ENCODE results near the gene STAM. TPM values are rescaled to one million over a fixed set of nuclear protein-coding genes. Genes with fewer than 3 reads are reported as not detected.

Gene STAM
- polyA plus RNA-seq, 1 of the 3 experiments (the other 2 are of a cell fraction) = 19.1 TPM

DNA sequence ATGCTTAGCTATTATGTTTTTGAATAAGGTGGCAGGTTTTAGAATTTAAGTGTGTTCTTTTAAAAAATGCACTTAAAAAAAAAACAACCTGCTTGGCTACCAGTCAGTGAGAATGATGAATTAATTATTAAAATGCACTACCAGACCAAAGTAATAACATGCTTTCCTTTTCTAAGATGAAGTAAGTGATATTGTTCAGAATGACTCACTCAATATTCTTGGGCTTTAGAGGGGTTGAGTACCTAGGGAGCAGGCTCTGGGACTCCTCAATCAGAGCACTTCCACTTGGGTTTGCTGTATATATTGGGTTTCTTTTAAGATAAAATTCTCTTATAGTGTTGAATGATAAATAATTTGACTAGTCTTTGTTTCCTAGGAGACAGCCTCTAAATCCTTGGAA, 8.6 kb downstream of the STAM start:
- Histone ChIP-seq H3K27me3 (ENCODE audit: insufficient read depth) (no peaks in the 10 kb centered on the region), H3F3A (replicated peaks; ENCODE audit: insufficient read depth) (peaks cover 52% of the 10 kb centered on the region), H3K79me2 (ENCODE audit: insufficient read depth) (peaks cover 100% of the 10 kb centered on the region), H3K4me1 (ENCODE audit: control insufficient read depth in 1 of 2, insufficient read depth in 2 of 2, low read depth in 1 of 2, low read length in 1 of 2) (peaks cover 0 to 20% of the 10 kb centered on the region in 2 experiments; a peak in 3 of 4 replicates), H3K4me3 (ENCODE audit: low read depth in 2 of 2, low read length in 1 of 2) (no peak overlapping the region), H3K4me2 (no peak overlapping the region), H3K9me2 (no peaks in the 10 kb centered on the region), H3K9ac (no peak overlapping the region), H3K9me3 (peaks cover under 1% of the 10 kb centered on the region; the same call in 1 of the 2 replicates), H4K20me1 (ENCODE audit: insufficient read depth) (no peaks in the 10 kb centered on the region; the same call in 1 of the 2 replicates), H3K36me3 (replicated peaks in 1 of 2; ENCODE audit: control insufficient read depth in 1 of 2, insufficient read depth in 2 of 2, low read length in 1 of 2) (peaks cover 0 to 13% of the 10 kb centered on the region in 2 experiments), H2AFZ (ENCODE audit: low read depth) (no peak overlapping the region), H3K27ac (ENCODE audit: low read depth in 2 of 2, low read length in 1 of 2) (peak overlapping the region; percentile 28 to 55; a peak in 2 of 4 replicates)
- TF ChIP-seq FOSL2 (IDR thresholded peaks at IDR 0.05; ENCODE audit: borderline replicate concordance, low read depth) = peak; percentile 36; the same call in 1 of the 2 replicates
- TF ChIP-seq YY1 (IDR thresholded peaks at IDR 0.05; ENCODE audit: low read depth) = no peak
- TF ChIP-seq TCF12 (IDR thresholded peaks at IDR 0.05) = peak; percentile 48; the same call in 1 of the 2 replicates
- TF ChIP-seq JUND (IDR thresholded peaks at IDR 0.05) = peak; percentile 54
- TF ChIP-seq EP300 (IDR thresholded peaks at IDR 0.05; ENCODE audit: borderline replicate concordance in 1 of 2, low read depth in 1 of 2, low read length in 1 of 2) = peak in 1 of 2 experiments; percentile 9; a peak in 1 of 4 replicates
- TF ChIP-seq RCOR1 (IDR thresholded peaks at IDR 0.05; ENCODE audit: low read length) = no peak
- TF ChIP-seq, protein P1, sequence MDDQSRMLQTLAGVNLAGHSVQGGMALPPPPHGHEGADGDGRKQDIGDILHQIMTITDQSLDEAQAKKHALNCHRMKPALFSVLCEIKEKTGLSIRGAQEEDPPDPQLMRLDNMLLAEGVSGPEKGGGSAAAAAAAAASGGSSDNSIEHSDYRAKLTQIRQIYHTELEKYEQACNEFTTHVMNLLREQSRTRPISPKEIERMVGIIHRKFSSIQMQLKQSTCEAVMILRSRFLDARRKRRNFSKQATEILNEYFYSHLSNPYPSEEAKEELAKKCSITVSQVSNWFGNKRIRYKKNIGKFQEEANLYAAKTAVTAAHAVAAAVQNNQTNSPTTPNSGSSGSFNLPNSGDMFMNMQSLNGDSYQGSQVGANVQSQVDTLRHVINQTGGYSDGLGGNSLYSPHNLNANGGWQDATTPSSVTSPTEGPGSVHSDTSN (IDR thresholded peaks at IDR 0.05) = peak; percentile 29; the same call in 1 of the 2 replicates
- CTCF ChIA-PET = interaction anchor here (0.6 to 1.1 kb wide), 2 partner anchors 14 to 535 kb away, joined by 3 read pairs; no protein-coding TSS in a partner anchor
- POLR2A ChIA-PET = no interaction called here
- DNase-seq = no peak

DNA sequence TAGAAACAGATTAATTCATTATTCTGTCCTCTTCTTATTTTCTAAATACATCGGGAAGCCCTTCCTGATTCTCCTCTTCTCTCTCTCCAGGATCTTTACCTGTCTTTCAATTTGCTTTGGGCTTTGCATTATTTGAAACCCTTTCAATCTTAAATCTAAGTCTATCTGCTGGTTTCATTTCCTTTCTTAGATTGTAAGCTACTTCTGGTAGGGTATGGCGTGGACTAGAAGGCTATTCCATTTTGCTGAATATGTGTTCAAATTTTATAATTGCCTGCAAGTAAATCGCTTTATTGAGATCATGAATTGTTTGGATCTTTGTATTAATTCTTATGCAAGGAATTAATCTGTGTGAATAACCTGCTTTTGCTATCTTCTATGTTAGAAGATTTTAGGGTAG, 11.1 kb downstream of the STAM start:
- Histone ChIP-seq H3F3A (replicated peaks; ENCODE audit: insufficient read depth) (peaks cover 43% of the 10 kb centered on the region), H3K79me2 (ENCODE audit: insufficient read depth) (peaks cover 100% of the 10 kb centered on the region), H3K4me1 (ENCODE audit: control insufficient read depth in 1 of 2, insufficient read depth in 2 of 2, low read depth in 1 of 2, low read length in 1 of 2) (peaks cover 0 to 20% of the 10 kb centered on the region in 2 experiments; a peak in 3 of 4 replicates), H3K27me3 (ENCODE audit: insufficient read depth) (no peaks in the 10 kb centered on the region), H2AFZ (ENCODE audit: low read depth) (no peak overlapping the region), H3K27ac (ENCODE audit: low read depth in 2 of 2, low read length in 1 of 2) (peak overlapping the region in 1 of 2 experiments; percentile 68; a peak in 1 of 4 replicates), H3K9me3 (peaks cover 8% of the 10 kb centered on the region), H3K9ac (no peak overlapping the region), H3K9me2 (no peaks in the 10 kb centered on the region), H3K4me2 (no peak overlapping the region), H3K36me3 (replicated peaks in 1 of 2; ENCODE audit: control insufficient read depth in 1 of 2, insufficient read depth in 2 of 2, low read length in 1 of 2) (peaks cover 0 to 13% of the 10 kb centered on the region in 2 experiments), H4K20me1 (ENCODE audit: insufficient read depth) (no peaks in the 10 kb centered on the region; the same call in 1 of the 2 replicates), H3K4me3 (ENCODE audit: low read depth in 2 of 2, low read length in 1 of 2) (no peak overlapping the region)
- no peak for TF ChIP-seq POLR2AphosphoS5 (IDR thresholded peaks at IDR 0.05; ENCODE audit: low read depth, low read length)
- TF ChIP-seq, protein P1 (IDR thresholded peaks at IDR 0.05) = no peak
- TF ChIP-seq, protein P2, sequence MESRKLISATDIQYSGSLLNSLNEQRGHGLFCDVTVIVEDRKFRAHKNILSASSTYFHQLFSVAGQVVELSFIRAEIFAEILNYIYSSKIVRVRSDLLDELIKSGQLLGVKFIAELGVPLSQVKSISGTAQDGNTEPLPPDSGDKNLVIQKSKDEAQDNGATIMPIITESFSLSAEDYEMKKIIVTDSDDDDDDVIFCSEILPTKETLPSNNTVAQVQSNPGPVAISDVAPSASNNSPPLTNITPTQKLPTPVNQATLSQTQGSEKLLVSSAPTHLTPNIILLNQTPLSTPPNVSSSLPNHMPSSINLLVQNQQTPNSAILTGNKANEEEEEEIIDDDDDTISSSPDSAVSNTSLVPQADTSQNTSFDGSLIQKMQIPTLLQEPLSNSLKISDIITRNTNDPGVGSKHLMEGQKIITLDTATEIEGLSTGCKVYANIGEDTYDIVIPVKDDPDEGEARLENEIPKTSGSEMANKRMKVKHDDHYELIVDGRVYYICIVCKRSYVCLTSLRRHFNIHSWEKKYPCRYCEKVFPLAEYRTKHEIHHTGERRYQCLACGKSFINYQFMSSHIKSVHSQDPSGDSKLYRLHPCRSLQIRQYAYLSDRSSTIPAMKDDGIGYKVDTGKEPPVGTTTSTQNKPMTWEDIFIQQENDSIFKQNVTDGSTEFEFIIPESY (IDR thresholded peaks at IDR 0.05; ENCODE audit: borderline replicate concordance, low read depth) = no peak
- no peak for TF ChIP-seq FOXJ3 (CRISPR knock-in tag; IDR thresholded peaks at IDR 0.05)
- TF ChIP-seq NRF1 (IDR thresholded peaks at IDR 0.05; ENCODE audit: low read depth, low read length) = no peak
- TF ChIP-seq RXRA (IDR thresholded peaks at IDR 0.05; ENCODE audit: borderline replicate concordance, low read depth) = no peak
- no peak for TF ChIP-seq REST (IDR thresholded peaks at IDR 0.05; ENCODE audit: low read depth, low read length)
- no peak for TF ChIP-seq NFIC (IDR thresholded peaks at IDR 0.05; ENCODE audit: borderline replicate concordance)
- no peak for TF ChIP-seq RAD21 (IDR thresholded peaks at IDR 0.05; ENCODE audit: low read length)
- no peak for TF ChIP-seq JUND (IDR thresholded peaks at IDR 0.05)
- TF ChIP-seq EP300 (IDR thresholded peaks at IDR 0.05; ENCODE audit: borderline replicate concordance in 1 of 2, low read depth in 1 of 2, low read length in 1 of 2) = no peak
- TF ChIP-seq EZH2phosphoT487 (IDR thresholded peaks at IDR 0.05; ENCODE audit: borderline replicate concordance, low read depth) = no peak
- DNase-seq = no peak
- WGBS (ENCODE audit: low lambda C conversion rate) = 92% methylated on average over 3 of the region's 3 CpGs
- CTCF ChIA-PET = no interaction called here
- POLR2A ChIA-PET = no interaction called here

Data from SK-N-SH (cell line).